GM12878 (cell line): ENCODE data around the gene QPRT. TPM values are rescaled to one million over a fixed set of nuclear protein-coding genes. Genes with fewer than 3 reads are reported as not detected.
A peak's percentile ranks its signal among the peaks of the same experiment; 100 is the strongest.
"Not testable (repeated sequence)": the region's sequence is repeated elsewhere in the genome, so short reads cannot be mapped to it uniquely, and the experiment has no call there.

Source experiments
- ATAC-seq: fragments of 200-7000 bp; cut with Tn5 transposase; 3 replicates; pipeline ENCODE4 v1.9.1; 2020; ENCODE audit warnings: mild to moderate bottlenecking, moderate library complexity
- BruUV-seq: library from RNA; stranded (reverse); fragments of 400-500 nt; replicated peaks from 2 replicates; lab custom pipeline; 2021; lab: Mats Ljungman, UMichigan
- CTCF ChIA-PET: fragments of 300-600 bp; sonication (Branson Sonifier 250); formaldehyde crosslinking; extraction: SDS; loops from one replicate; lab custom pipeline; 2021; ENCODE audit warnings: inconsistent platforms; lab: Yijun Ruan, JAX
- POLR2A ChIA-PET: fragments of 350-600 bp; formaldehyde crosslinking; extraction: SDS; loops from one replicate; lab custom pipeline; 2021; ENCODE audit warnings: inconsistent platforms; lab: Charles Lee
- RAD21 ChIA-PET: fragments of 300-600 bp; sonication (Branson Sonifier 250); formaldehyde crosslinking; loops from one replicate; lab custom pipeline; 2023; ENCODE audit warnings: antibody characterized with exemption; ENCODE audit not compliant: unreplicated experiment; lab: Charles Lee
- SMC1A ChIA-PET: fragments of 300-600 bp; sonication (Branson Sonifier 250); formaldehyde crosslinking; loops from one replicate; lab custom pipeline; 2023; ENCODE audit not compliant: unreplicated experiment, uncharacterized antibody; lab: Charles Lee
- DNase-seq: peaks from one replicate; pipeline ENCODE4 v3.0.0-alpha.2; 2011; ENCODE audit warnings: low read depth, low spot score
- FAIRE-seq: peaks from 3 replicates; lab custom pipeline; 2011; peaks lifted over from hg19 to GRCh38; lab: Jason Lieb, UNC
- H2AFZ ChIP-seq: 2 replicates; pipeline ENCODE4 v1.6.0; 2011; ENCODE audit warnings: low read depth, low read length, control low read depth; ENCODE audit not compliant: control insufficient read depth
- H3K27ac ChIP-seq: 2 replicates; pipeline ENCODE4 v1.5.1; 2011; ENCODE audit warnings: control low read depth; ENCODE audit not compliant: control insufficient read depth, insufficient read depth
- H3K27me3 ChIP-seq, 2 experiments: replicated peaks in 1 of 2; 2 replicates each; pipeline versions ENCODE4 v1.6.0 to v1.6.1; 2011; ENCODE audit warnings: low read length in 1 of 2; ENCODE audit not compliant: control insufficient read depth in 2 of 2, insufficient read depth in 2 of 2
- H3K36me3 ChIP-seq, 2 experiments: 2 replicates each; pipeline ENCODE4 v1.5.1; 2011; ENCODE audit warnings: low read length in 1 of 2; ENCODE audit not compliant: control insufficient read depth in 2 of 2, insufficient read depth in 2 of 2
- H3K4me1 ChIP-seq: 2 replicates; pipeline ENCODE4 v1.6.1; 2011; ENCODE audit warnings: mild to moderate bottlenecking, low read length, moderate library complexity, mixed read lengths; ENCODE audit not compliant: control insufficient read depth, insufficient read depth
- H3K4me2 ChIP-seq: 2 replicates; pipeline ENCODE4 v1.6.0; 2011; ENCODE audit warnings: control low read depth; ENCODE audit not compliant: control insufficient read depth, insufficient read depth
- H3K4me3 ChIP-seq: fragments of 200-600 bp; sonication (generic); 2 replicates; pipeline ENCODE4 v1.5.1; 2016
- H3K79me2 ChIP-seq: 2 replicates; pipeline ENCODE4 v1.6.0; 2011; ENCODE audit warnings: low read length; ENCODE audit not compliant: control insufficient read depth, insufficient read depth
- H3K9ac ChIP-seq: 2 replicates; pipeline ENCODE4 v1.8.0; 2011; ENCODE audit warnings: low read length, control low read depth, mixed read lengths; ENCODE audit not compliant: control insufficient read depth, insufficient read depth
- H3K9me3 ChIP-seq: replicated peaks from 3 replicates; pipeline ENCODE4 v1.5.1; 2011; ENCODE audit warnings: mild to moderate bottlenecking, low read length; ENCODE audit not compliant: control insufficient read depth, insufficient read depth
- H4K20me1 ChIP-seq: 2 replicates; pipeline ENCODE4 v1.6.0; 2011; ENCODE audit not compliant: control insufficient read depth, insufficient read depth
- WGBS: methylation state at CpG from one replicate; pipeline ENCODE4 v1.1.6; 2016; ENCODE audit warnings: low lambda C conversion rate; ENCODE audit not compliant: insufficient replicate concordance, insufficient coverage; ENCODE audit errors: missing lambda C conversion rate; 5-methylcytosine and 5-hydroxymethylcytosine counted together
- in situ Hi-C: fragments of 300-500 bp; cut with MboI; formaldehyde crosslinking; loops from 9 replicates; pipeline ENCODE4 v1.14.3; 2018; ENCODE audit warnings: mixed read lengths
- intact Hi-C: fragments of 100-400 bp; cut with micrococcal nuclease; formaldehyde crosslinking; loops from one replicate; pipeline ENCODE4 v1.14.2; 2022; ENCODE audit not compliant: unreplicated experiment
- polyA plus RNA-seq, 11 experiments: library from polyadenylated mRNA; depleted of rRNA in 4 of 11; unstranded in 6 of 11; stranded (reverse) in 5 of 11; fragments of >200 nt; fragmentation: Nextera tagmentation in 4 of 11; fragmentation: Illumina TruSeq in 1 of 11; extraction: Ambion mirVana in 4 of 11; extraction: Trizol in 1 of 11; gene quantifications; 1 replicate in 1 of 11; 2 replicates in 10 of 11; pipeline versions ENCODE4 v1.2.1 to v1.2.3, GENCODE V29; 2011 to 2016; ENCODE audit warnings: inconsistent platforms in 2 of 11, missing spikeins in 2 of 11, low read depth in 1 of 11
- total RNA-seq, 4 experiments: library from RNA; depleted of rRNA in 3 of 4; stranded (reverse); fragments of >200 nt in 3 of 4; fragmentation: Illumina TruSeq in 1 of 4; extraction: Trizol in 1 of 4; gene quantifications; 2 replicates each; pipeline versions ENCODE4 v1.2.1 to v1.2.3, GENCODE V29; 2013 to 2021

Gene QPRT
- total and polyA plus RNA-seq, 10 of the 15 experiments (the other 5 are each of a cell fraction or from before 2014, with no cell fraction given): 2.7 to 43.0 (median 31.3) TPM

DNA sequence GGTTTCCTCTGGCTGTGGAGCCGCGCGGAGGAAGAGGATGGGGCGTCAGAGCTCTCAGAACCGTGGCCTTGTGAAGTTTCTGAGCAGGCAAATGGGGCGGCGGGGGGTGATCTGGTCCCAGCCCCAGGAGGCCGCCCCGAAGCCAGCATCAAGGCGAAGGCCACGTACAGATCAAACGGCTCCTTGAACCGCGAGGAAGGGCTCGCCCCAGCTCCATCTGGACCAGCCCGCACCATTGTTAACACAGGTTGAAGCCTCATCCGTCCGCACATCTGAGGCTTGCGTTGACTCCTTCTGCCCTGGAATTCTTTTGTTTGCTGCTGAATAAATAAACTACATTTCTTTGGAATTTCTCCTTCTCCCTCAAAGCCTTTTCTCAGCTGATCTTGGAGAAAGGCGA is 47.3 kb upstream of the QPRT start:
- WGBS: 73% methylated on average over 16 of the region's 20 CpGs
- SMC1A ChIA-PET, in situ Hi-C loops: not testable (repeated sequence)

DNA sequence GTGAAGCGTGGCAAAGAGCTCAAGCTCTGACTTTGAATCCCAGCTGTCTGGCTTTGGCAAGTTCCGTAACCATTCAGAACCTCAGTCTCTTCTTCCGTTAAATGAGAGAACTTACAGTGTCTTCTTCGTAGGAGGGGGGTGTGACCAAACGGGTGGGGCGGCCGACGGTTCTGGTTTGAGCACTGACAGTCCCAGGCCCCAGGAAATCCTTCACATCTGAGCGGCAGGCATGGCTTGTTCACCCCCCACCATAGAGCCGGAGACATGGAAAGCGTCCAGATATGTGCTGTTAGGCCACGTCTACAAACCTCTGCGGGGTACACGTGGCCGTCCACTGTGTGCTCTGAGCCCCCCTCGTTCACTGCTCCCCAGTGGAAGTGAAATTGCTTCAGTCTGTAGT is 43.1 kb upstream of the QPRT start:
- H3K9ac ChIP-seq, SMC1A ChIA-PET, intact Hi-C loops, H3K9me3 ChIP-seq, H3K27ac ChIP-seq, H3K27me3 ChIP-seq, H4K20me1 ChIP-seq, DNase-seq, H3K4me3 ChIP-seq, H2AFZ ChIP-seq, ATAC-seq, BruUV-seq, H3K36me3 ChIP-seq, in situ Hi-C loops, H3K4me1 ChIP-seq, CTCF ChIA-PET, POLR2A ChIA-PET, H3K79me2 ChIP-seq, RAD21 ChIA-PET, FAIRE-seq, H3K4me2 ChIP-seq: not testable (repeated sequence)
- 92% methylated on average over 15 of the region's 16 CpGs for WGBS

More for the DNA sequence above, 47.3 kb upstream of the QPRT start:
- POLR2A ChIA-PET: interaction anchor here (0.6 to 0.7 kb wide), 2 partner anchors 159 to 248 kb away, joined by 3 to 5 read pairs; partner anchors contain the start of gene KIF22
- CTCF ChIA-PET, H3K27me3 ChIP-seq, H3K9me3 ChIP-seq, H3K9ac ChIP-seq, H3K4me2 ChIP-seq, intact Hi-C loops, H3K27ac ChIP-seq, H4K20me1 ChIP-seq, ATAC-seq, H3K36me3 ChIP-seq, RAD21 ChIA-PET, DNase-seq, H3K79me2 ChIP-seq, H2AFZ ChIP-seq, BruUV-seq, H3K4me3 ChIP-seq, FAIRE-seq: not testable (repeated sequence)
- H3K4me1 ChIP-seq: peaks cover 10% of the 10 kb centered on the region

DNA sequence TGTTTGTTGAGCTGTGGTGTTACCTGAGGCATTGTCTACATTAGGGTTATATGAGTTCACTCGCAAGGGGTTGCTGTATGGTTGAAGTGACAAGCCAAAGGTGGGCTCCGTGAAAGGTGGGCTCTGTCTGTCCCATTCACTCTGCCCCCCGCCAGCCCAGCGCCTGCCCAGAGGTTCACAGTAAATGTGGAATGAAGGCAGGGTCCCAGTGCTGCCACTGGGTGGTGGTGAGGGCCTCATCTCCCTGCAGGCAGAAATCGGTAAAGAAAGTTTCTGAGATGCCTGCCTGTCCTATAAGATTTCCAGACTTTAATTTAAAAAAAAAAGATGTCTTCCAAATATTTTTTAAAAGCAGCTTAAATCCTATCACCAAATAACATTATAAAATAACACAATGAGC is 42.6 kb upstream of the QPRT start:
- RAD21 ChIA-PET: interaction anchor here (0.6 kb wide), 1 partner anchor 796 kb away, joined by 3 read pairs; no protein-coding TSS in a partner anchor
- DNase-seq, FAIRE-seq, CTCF ChIA-PET, H2AFZ ChIP-seq, in situ Hi-C loops, POLR2A ChIA-PET, H4K20me1 ChIP-seq, intact Hi-C loops, H3K4me3 ChIP-seq, H3K27ac ChIP-seq, H3K4me1 ChIP-seq, H3K27me3 ChIP-seq, H3K9ac ChIP-seq, BruUV-seq, H3K36me3 ChIP-seq, SMC1A ChIA-PET, H3K79me2 ChIP-seq, H3K4me2 ChIP-seq, H3K9me3 ChIP-seq: not testable (repeated sequence)
- 71% methylated on average over 1 of the region's 5 CpGs for WGBS
- peak; percentile 72 for ATAC-seq

DNA sequence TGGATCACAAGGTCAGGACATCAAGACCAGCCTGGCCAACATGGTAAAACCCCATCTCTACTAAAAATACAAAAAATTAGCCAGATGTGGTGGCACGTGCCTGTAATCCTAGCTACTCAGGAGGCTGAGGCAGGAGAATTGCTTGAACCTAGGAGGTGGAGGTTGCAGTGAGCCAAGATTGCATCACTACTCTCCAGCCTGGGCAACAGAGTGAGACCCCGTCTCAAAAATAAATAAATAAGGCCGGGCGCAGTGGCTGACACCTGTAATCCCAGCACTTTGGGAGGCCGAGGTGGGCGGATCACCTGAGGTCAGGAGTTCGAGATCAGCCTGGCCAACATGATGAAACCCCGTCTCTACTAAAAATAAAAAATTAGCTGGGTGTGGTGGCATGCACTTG is 40.2 kb upstream of the QPRT start:
- POLR2A ChIA-PET, H3K27me3 ChIP-seq, DNase-seq, in situ Hi-C loops, H3K27ac ChIP-seq, H3K36me3 ChIP-seq, CTCF ChIA-PET, H3K4me2 ChIP-seq, H2AFZ ChIP-seq, FAIRE-seq, SMC1A ChIA-PET, BruUV-seq, H3K4me3 ChIP-seq, H4K20me1 ChIP-seq, ATAC-seq, H3K9me3 ChIP-seq, H3K79me2 ChIP-seq, RAD21 ChIA-PET, intact Hi-C loops, H3K9ac ChIP-seq: not testable (repeated sequence)
- H3K4me1 ChIP-seq: peaks cover 21% of the 10 kb centered on the region
- 85% methylated on average over 8 of the region's 8 CpGs for WGBS
